ENCODE results near the gene RABGGTB.
"Not testable (repeated sequence)": the region's sequence is repeated elsewhere in the genome, so short reads cannot be mapped to it uniquely, and the experiment has no call there.

Gene RABGGTB

DNA sequence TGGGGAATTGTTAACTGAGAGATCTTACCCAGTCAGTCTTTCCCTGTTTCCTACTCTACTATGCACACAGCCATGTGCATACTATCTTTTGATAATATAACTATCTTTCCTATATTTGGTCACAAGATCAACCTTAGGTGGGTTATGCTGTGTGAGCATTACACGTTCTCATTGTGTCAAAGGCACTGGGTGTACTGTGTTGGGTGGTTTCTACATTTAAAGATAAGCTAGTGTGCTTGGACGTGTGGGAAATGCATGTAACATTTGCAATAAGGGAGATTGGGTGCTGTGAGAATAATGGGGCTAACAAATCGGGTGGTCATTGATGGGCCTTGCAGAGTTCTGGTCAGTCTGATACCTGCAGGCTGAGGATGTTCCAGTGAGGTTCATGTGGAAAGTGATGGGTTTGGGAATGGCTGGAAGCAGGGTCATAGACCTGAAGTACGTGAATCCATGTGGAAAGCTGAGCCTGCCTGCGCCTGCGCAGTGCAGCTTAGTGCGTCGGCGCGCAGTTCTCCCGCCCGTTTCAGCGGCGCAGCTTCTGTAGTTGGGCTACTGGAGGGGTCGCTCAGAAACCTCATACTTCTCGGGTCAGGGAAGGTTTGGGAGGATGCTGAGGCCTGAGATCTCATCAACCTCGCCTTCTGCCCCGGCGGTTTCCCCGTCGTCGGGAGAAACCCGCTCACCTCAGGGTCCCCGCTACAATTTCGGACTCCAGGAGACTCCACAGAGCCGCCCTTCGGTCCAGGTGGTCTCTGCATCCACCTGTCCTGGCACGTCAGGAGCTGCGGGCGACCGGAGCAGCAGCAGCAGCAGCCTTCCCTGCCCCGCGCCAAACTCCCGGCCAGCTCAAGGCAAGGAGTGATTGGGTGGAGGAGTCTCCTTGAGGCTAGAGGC lies 10.6 kb downstream of the RABGGTB start, which contains the start of gene MSH4:
TSS of gene MSH4 (plus strand) at position 507 of the 897 bp plus-strand sequence. CDS start at position 611, 104 bp downstream.
- DNase-seq = no peak

DNA sequence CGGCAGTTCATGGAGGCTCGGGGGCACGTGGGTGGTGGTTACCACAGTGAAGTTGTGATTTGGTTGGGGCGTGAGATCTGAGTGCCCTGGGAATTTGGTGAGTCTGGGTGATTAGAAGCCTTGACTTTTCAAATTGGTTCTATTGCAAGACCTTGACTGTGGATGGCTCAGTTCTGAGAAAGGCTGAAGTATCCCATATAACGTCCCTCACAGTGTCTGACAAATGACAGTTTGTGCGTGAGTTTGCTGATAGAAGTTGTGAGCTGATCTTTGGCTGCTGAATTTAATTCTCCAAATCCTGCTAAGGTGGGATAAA lies 11.2 kb downstream of the RABGGTB start:
- DNase-seq = no peak

DNA sequence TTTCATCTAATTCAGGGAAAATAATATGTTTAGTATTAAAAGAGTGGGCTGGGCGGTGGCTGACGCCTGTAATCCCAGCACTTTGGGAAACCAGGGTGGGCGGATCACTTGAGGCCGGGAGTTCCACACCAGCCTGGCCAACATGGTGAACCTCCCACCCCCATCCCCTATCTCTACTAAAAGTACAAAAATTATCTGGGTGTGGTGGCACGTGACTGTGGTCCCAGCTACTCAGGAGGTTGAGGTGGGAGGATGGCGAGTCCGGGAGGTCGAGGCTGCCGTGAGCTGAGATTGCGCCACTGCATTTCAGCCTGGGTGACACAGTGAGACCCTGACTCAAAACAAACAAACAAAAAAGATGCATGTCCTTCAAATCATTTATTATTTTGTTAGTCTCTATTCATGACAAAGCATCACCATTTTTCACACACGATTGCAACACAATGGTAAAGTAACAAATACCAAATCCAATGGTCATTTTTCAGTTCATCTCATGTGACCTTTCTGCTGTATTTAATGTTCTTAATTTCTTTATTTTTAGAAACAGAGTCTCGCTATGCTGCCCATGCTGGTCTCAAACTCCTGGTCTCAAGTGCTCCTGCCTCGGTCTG lies 11.7 kb downstream of the RABGGTB start:
- no peak for DNase-seq

DNA sequence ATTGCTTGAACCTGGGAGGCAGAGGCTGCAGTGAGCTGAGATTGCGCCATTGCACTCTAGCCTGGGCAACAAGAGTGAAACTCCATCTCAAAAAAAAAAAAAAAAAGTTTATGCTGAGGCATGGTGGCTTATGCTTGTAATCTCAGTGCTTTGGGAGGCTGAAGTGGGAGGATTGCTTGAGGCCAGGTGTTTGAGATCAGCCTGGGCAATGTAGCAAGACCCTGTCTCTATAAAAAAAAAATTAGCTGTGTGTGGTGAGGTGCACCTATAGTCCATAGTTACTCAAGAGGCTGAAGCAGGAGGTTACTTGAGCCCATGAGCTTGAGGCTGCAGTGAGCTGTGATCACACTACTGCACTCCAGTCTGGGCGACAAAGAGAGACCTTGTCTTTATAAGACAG lies 15.4 kb downstream of the RABGGTB start:
- DNase-seq = not testable (repeated sequence)

DNA sequence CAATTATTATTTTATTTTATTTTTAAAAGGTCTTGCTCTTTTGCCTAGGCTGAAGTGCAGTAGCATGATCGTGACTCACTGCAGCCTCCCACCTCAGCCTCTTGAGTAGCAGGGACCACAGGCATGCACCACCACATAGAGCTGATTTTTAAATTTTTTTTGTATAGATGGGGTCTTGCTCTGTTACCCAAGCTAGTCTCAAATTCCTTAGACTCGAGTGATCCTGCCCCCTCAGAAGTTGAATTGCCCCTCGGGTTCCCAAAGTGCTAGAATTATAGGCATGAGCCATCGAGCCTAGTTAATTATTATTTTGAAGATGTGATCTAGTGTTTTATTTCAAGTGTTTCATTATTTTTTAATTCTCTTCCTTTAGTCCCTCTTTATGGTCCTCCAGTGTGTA lies 22.9 kb downstream of the RABGGTB start:
- no peak for DNase-seq

DNA sequence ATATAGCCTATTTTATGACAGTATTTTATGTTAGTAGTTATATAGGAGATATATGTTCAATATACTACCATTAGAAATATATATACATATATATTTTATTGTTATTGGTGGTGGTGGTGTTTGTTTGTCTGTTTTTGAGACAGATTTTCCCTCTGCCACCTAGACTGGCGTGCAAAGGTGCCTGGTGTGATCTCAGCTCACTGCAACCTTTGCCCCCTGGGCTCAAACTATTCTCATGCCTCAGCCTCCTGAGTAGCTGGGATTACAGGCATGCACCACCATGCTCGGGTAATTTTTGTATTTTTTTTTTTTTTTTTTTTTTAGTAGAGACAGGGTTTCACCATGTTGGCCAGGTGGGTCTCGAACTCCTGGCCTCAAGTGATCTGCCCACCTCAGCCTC lies 24.1 kb downstream of the RABGGTB start:
- DNase-seq = not testable (repeated sequence)

DNA sequence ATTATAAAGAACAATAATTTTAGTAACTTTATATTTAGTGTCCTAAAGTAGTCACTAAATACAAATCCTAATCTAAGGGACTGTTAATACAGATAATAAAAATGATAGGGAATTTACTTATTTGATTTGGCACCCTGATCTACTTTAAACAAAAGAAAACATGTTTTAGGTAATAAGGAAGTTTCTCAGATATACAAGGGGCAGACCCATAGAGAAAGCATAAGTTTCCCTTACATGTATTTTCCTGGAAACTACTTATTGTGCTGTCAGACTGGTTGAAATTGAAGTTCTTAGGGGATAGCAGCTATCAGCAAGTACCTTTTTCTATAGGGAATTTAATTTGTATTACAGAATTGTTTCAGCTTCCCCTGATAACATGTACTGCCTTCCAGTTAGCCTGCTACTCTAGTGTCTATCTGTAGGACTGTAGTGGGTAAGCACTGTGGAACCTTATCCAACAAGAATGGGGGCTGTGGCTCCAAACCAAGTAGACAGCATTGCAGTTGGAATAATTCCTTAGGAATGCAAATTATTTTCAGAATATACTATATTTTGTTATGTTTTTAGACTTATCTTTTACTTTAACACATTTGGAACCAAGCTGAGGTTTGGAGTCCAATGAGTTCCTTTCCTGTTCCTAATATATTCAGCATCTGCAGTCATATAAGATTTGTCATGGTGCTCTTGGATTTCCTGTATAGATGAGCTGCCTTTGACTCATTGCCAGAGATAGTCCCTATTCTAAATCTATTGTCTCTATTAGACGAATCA lies 25.3 kb downstream of the RABGGTB start:
- DNase-seq = no peak

GRCh38 chr1:75812065-75812464 lies 26.0 kb downstream of the RABGGTB start:
- no peak for DNase-seq

GRCh38 chr1:75823596-75823995 lies 37.5 kb downstream of the RABGGTB start:
- DNase-seq = not testable (repeated sequence)

- DNase-seq = no peak
Measured at GRCh38 chr1:75836528-75837100, 50.6 kb downstream of the RABGGTB start.

DNA sequence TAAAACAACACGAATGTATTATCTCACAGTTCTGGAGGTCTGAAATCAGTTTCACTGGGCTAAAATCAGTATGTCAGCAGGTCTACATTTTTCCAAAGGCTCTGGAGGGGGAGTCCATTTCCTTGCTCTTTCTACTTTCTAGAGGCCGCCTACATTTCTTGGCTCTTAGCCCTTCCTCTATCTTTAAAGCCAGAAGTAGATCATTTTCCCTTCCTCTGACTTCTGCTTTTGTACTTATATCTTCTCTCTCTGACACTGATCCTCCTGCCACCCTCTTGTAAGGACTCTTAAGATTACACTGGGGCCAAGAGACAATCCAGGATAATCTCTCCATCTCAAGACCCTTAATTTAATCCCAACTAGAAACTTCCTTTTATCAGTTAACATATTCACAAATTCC lies 52.0 kb downstream of the RABGGTB start:
- DNase-seq = no peak

DNA sequence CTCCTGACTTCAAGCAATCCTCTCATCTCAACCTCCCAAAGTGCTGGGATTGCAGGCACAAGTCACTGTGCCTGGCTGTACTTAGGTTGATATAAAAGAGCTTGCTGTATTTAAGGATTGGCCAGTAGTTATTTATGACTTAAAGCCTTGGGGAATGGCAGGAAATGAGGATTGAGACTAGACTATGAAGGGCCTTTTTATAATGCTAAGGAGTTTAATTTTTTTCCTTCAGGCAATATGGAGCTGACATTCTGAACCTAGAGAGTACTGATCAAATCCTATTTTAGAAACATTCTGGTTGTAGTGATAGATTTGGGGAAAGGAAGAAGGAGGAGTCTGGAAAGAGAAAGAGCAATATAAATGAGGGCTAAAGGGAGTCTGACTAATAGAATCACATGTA lies 55.4 kb downstream of the RABGGTB start:
- DNase-seq = no peak

Data from NCI-H1092 treated with DMSO at 0.1 percent for 48 hours (cell line).